UCSD-AML1 (cell line): ENCODE results near the gene SLC14A1.
A peak's percentile ranks its signal among the peaks of the same experiment; 100 is the strongest.

Experiments
- DNase-seq: peaks from one replicate; lab custom pipeline; 2025; ENCODE audit not compliant: unreplicated experiment; lab: John Stamatoyannopoulos, UW

SLC14A1 gene

DNA sequence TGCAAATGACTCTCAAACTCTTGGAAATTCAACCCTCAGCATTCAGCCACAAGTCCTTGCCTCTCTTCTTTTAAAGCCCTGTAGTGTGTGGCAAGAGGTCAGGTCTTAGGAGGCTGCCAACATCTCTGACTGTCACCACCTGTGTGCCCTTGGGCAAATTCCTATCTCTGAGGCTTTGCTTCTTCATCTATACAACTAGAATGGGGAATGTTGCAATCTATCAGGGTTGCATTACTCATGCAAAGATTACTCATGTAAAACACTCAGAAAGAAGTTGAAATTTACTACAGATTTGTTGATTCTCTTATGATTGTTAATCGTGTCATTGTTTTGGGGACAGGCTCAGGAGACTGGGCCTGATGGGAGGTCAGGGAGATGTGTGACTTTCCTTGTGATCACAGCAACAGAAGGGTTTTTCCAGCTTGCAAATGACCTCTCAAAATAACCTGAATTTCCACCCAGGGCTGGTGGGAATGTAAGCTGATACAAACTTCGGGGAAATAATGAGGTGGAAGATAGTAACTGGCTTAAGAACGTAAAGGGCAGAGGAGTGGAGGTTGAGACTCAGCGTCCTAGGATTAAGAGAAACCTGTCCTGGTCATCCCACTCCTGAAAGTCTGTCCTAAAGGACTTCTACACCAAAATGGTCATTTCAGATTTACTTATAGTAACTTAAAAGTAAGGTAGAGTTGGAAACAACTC, 69.4 kb downstream of the SLC14A1 start:
- no peak for DNase-seq

DNA sequence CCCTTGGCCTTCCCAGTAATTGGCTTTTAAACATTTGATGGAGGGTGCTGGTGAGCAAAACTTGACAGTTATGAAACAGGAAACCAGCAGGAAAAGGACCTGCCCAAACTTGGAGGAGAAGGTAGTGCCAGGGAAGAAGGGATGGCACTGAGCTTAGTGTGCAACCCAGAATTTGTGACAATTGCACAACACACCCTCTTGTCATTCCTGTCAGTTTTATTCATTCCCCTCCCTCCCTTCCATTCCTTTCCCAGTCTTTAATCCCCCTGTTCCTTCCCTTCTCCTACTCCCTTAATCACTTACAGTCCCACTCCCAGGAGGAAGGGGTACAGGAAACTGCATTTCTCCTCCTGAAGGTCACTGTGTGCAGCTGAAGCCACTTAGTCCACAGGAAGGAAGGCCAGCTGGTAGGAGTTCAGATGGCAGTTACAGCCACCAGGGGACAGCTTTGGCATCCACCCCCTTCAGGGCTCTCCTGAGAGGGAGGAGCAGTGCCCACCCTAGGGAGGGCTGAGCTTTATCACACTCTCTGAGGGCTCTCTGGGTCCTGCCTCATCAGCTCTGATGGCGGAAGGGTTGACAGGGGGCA, 77.5 kb downstream of the SLC14A1 start:
- DNase-seq, result peak; percentile 51
